Gastroesophageal sphincter (tissue), 4 donors: ENCODE measurements around the gene KCNMA1. TPM values are rescaled to one million over a fixed set of nuclear protein-coding genes. Genes with fewer than 3 reads are reported as not detected.

Experiments
- ATAC-seq: fragments of 150-250 bp; one replicate; pipeline ENCODE4 v1.9.1; 2016; ENCODE audit warnings: mild to moderate bottlenecking, moderate library complexity
- H3K27ac ChIP-seq, 4 donors: fragments of 200-600 bp; sonication (generic) in 3 of 4; 1 replicate in 3 of 4; 2 replicates in 1 of 4; pipeline ENCODE4 v1.5.1; 2016 to 2019
- H3K27me3 ChIP-seq: fragments of 200-600 bp; sonication (generic); one replicate; pipeline ENCODE4 v1.5.1; 2019
- H3K36me3 ChIP-seq, 2 donors: fragments of 200-600 bp; sonication (generic); one replicate each; pipeline ENCODE4 v1.5.1; 2019; ENCODE audit warnings: control low read depth in 1 of 2
- H3K4me1 ChIP-seq, 3 donors: fragments of 200-600 bp; sonication (generic); 1 replicate in 2 of 3; 2 replicates in 1 of 3; pipeline ENCODE4 v1.5.1; 2016 to 2019; ENCODE audit warnings: control low read depth in 2 of 3
- H3K4me3 ChIP-seq, 2 donors: fragments of 200-600 bp; sonication (generic); one replicate each; pipeline ENCODE4 v1.5.1; 2019; ENCODE audit warnings: mild to moderate bottlenecking in 1 of 2, moderate library complexity in 1 of 2
- H3K9me3 ChIP-seq, 3 donors: fragments of 200-600 bp; sonication (generic); one replicate each; pipeline ENCODE4 v1.5.1; 2017 to 2019; ENCODE audit warnings: control low read depth in 2 of 3
- EP300 ChIP-seq: sonication (generic); formaldehyde crosslinking; IDR thresholded peaks from one replicate; pipeline ENCODE4 v1.6.1; 2017; ENCODE audit warnings: antibody characterized with exemption, mild to moderate bottlenecking
- POLR2A ChIP-seq, 2 donors: fragments of 450-650 bp; IDR thresholded peaks; one replicate each; pipeline ENCODE4 v1.6.1; 2017; ENCODE audit warnings: antibody characterized with exemption in 2 of 2, mild to moderate bottlenecking in 2 of 2, moderate library complexity in 1 of 2
- POLR2AphosphoS5 ChIP-seq: sonication (generic); formaldehyde crosslinking; IDR thresholded peaks from one replicate; pipeline ENCODE4 v1.6.1; 2017; ENCODE audit warnings: antibody characterized with exemption
- WGBS, 2 donors: methylation state at CpG; one replicate each; pipeline ENCODE4 v1.1.5; 2018; ENCODE audit warnings: low coverage in 1 of 2; 5-methylcytosine and 5-hydroxymethylcytosine counted together
- total RNA-seq, 4 donors: library from RNA; depleted of rRNA; stranded (reverse); fragments of >200 nt; gene quantifications; one replicate each; pipeline ENCODE4 v1.1.0, GENCODE V29; 2016
- TF ChIP-seq, protein P1 (sequence below), 4 experiments: fragments of 200-600 bp in 2 of 4; fragments of 450-650 bp in 2 of 4; sonication (generic) in 1 of 4; IDR thresholded peaks; one replicate each; pipeline ENCODE4 v1.5.1; 2017 to 2019; ENCODE audit warnings: antibody characterized with exemption in 4 of 4, mild to moderate bottlenecking in 2 of 4, moderate library complexity in 2 of 4

KCNMA1 gene
- total RNA-seq, 4 donors from 2014 or later = 168 to 389 (median 323) TPM

- Histone ChIP-seq H3K4me3 (no peak overlapping the region), H3K27ac (peak overlapping the region in 3 of 4 donors; percentile 11 to 47 (median 42)), H3K9me3 (no peaks in the 10 kb centered on the region), H3K36me3 (no peaks in the 10 kb centered on the region), H3K27me3 (no peaks in the 10 kb centered on the region), H3K4me1 (peaks cover 2 to 65% (median 4%) of the 10 kb centered on the region in 3 donors)
- ATAC-seq = peak; percentile 51
- 46 to 59% methylated on average over 3 to 4 of the region's 5 CpGs for WGBS, 2 donors
- TF ChIP-seq POLR2AphosphoS5 = no peak
- no peak for TF ChIP-seq POLR2A (IDR thresholded peaks at IDR 0.05)
- no peak for TF ChIP-seq EP300
- TF ChIP-seq, protein P1, sequence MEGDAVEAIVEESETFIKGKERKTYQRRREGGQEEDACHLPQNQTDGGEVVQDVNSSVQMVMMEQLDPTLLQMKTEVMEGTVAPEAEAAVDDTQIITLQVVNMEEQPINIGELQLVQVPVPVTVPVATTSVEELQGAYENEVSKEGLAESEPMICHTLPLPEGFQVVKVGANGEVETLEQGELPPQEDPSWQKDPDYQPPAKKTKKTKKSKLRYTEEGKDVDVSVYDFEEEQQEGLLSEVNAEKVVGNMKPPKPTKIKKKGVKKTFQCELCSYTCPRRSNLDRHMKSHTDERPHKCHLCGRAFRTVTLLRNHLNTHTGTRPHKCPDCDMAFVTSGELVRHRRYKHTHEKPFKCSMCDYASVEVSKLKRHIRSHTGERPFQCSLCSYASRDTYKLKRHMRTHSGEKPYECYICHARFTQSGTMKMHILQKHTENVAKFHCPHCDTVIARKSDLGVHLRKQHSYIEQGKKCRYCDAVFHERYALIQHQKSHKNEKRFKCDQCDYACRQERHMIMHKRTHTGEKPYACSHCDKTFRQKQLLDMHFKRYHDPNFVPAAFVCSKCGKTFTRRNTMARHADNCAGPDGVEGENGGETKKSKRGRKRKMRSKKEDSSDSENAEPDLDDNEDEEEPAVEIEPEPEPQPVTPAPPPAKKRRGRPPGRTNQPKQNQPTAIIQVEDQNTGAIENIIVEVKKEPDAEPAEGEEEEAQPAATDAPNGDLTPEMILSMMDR (IDR thresholded peaks at IDR 0.05) = no peak
Measured at GRCh38 chr10:77507291-77507880, 130.2 kb downstream of the KCNMA1 start.

- 28 to 52% methylated on average over 2 to 3 of the region's 3 CpGs for WGBS, 2 donors
- H3K4me1 ChIP-seq = peaks cover under 1 to 65% (median 3%) of the 10 kb centered on the region in 3 donors
Measured at GRCh38 chr10:77506517-77507200, 130.9 kb downstream of the KCNMA1 start.

DNA sequence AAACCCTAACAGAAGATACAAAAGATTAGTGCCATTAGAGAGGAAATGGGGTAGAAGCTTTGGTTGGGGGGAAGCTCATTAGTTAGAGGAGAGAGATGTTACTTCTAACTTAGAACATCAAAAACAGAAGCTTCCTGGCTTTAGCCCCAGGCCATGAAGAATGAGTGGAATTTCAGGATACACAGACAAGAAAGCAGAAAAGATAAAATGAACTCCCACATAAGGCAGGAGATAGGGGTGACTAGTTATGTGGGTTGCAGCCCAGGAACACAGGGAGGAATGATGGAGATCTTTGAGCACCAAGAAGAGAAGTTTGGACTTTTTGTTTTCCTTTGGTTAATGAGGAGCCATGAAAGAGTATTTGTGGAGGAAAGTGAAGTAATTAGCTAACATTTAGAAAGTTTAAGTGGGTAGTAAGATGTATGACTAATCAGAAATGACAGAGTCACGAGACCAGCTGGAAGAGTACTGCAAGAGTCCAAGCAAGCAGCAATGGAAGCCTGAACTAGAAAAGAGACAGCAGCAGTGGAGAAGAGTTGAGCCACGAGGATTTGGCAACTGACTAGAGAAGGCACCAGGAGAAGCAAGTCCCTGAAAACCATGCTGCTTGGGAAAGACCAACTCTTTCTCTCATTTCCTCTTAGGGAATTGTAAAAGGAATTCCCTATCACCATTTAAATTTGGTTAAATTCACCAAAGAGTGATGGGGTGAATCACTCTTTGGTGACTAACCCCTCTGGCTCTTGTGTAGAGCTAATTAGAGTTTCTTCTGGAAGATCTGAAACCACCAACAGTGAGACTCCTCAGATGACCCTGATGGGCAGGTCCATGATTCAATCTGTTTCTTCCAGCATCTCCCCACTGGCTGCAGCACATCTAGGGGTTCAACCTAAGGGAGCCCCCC is 131.9 kb downstream of the KCNMA1 start:
- Histone ChIP-seq H3K4me3 (no peak overlapping the region), H3K27me3 (no peaks in the 10 kb centered on the region), H3K9me3 (no peaks in the 10 kb centered on the region), H3K27ac (peak overlapping the region in 1 of 4 donors; percentile 48), H3K36me3 (no peaks in the 10 kb centered on the region), H3K4me1 (peaks cover 0 to 65% (median 4%) of the 10 kb centered on the region in 3 donors)
- ATAC-seq = no peak
- 42 to 47% methylated on average over 2 of the region's 2 CpGs for WGBS, 2 donors
- TF ChIP-seq EP300 = no peak
- TF ChIP-seq POLR2A (IDR thresholded peaks at IDR 0.05) = no peak
- TF ChIP-seq POLR2AphosphoS5 = no peak
- TF ChIP-seq, protein P1 (IDR thresholded peaks at IDR 0.05) = no peak

More at GRCh38 chr10:77506517-77507200, 130.9 kb downstream of the KCNMA1 start:
- H3K36me3 ChIP-seq = no peaks in the 10 kb centered on the region
- TF ChIP-seq EP300 (no peak), POLR2A (IDR thresholded peaks at IDR 0.05) (no peak), POLR2AphosphoS5 (no peak)
- TF ChIP-seq, protein P1 (IDR thresholded peaks at IDR 0.05) = no peak
- no peaks in the 10 kb centered on the region for H3K9me3 ChIP-seq
- peak overlapping the region in 1 of 4 donors; percentile 32 for H3K27ac ChIP-seq
- ATAC-seq = no peak
- no peak overlapping the region for H3K4me3 ChIP-seq
- H3K27me3 ChIP-seq = no peaks in the 10 kb centered on the region

DNA sequence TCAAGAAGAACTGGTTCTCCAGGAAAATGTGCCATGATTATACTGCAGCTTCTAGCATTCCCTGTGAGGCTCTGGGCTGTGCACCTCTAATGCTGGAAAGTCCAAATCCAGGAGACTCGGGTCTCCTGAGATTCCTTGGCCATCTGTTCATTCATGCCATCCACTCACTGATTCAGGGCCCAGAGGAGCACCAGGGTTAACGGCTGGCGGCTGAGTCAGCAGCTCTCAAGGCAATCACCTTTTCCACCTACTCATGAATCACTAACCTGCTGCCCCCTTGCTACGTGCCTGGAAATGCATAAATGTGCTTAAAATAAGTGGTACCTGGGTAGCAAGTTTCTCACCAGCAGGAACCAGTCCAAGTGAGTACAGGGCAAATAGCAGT is 132.7 kb downstream of the KCNMA1 start:
- Histone ChIP-seq H3K27ac (peak overlapping the region in 1 of 4 donors; percentile 48), H3K36me3 (no peaks in the 10 kb centered on the region), H3K9me3 (no peaks in the 10 kb centered on the region), H3K27me3 (no peaks in the 10 kb centered on the region), H3K4me1 (peaks cover 0 to 57% (median 4%) of the 10 kb centered on the region in 3 donors), H3K4me3 (no peak overlapping the region)
- 57% methylated on average over 1 of the region's 4 CpGs; no CpG with 5 or more reads in 1 of the 2 donors for WGBS, 2 donors
- no peak for TF ChIP-seq POLR2AphosphoS5
- TF ChIP-seq POLR2A (IDR thresholded peaks at IDR 0.05) = no peak
- no peak for TF ChIP-seq EP300
- TF ChIP-seq, protein P1 (IDR thresholded peaks at IDR 0.05) = no peak
- ATAC-seq = no peak
